B cell (primary cell): Measurements from ENCODE around the gene FCER2. TPM values are rescaled to one million over a fixed set of nuclear protein-coding genes. Genes with fewer than 3 reads are reported as not detected.

Source experiments
- ATAC-seq: fragments of 200-7000 bp; cut with Tn5 transposase; one replicate; pipeline ENCODE4 v1.10.0; 2021; ENCODE audit warnings: low read depth, mild to moderate bottlenecking, moderate number of reproducible peaks, moderate library complexity
- CTCF ChIA-PET: fragments of 350-600 bp; sonication (Branson Sonifier 250); formaldehyde crosslinking; loops from one replicate; lab custom pipeline; 2021; ENCODE audit warnings: antibody characterized with exemption, inconsistent platforms; lab: Charles Lee
- POLR2A ChIA-PET: fragments of 350-600 bp; sonication (Branson Sonifier 250); formaldehyde crosslinking; loops from one replicate; lab custom pipeline; 2021; ENCODE audit warnings: antibody characterized with exemption; lab: Charles Lee
- DNase-seq: peaks from one replicate; pipeline ENCODE4 v3.0.0; 2013
- H2AFZ ChIP-seq: 2 replicates; pipeline ENCODE4 v1.6.1; 2012; ENCODE audit warnings: mild to moderate bottlenecking, low read depth, low read length; ENCODE audit not compliant: insufficient read depth, poor library complexity, severe bottlenecking
- H3K27ac ChIP-seq, 2 donors: 1 replicate in 1 of 2; 2 replicates in 1 of 2; pipeline ENCODE4 v1.5.1; 2012 to 2013; ENCODE audit warnings: low read length in 2 of 2, mild to moderate bottlenecking in 2 of 2, moderate library complexity in 1 of 2
- H3K27me3 ChIP-seq, 4 experiments: fragments of 200-600 bp in 1 of 4; sonication (generic) in 1 of 4; replicated peaks in 1 of 4; 1 replicate in 2 of 4; 2 replicates in 2 of 4; pipeline versions ENCODE4 v1.6.1 to v1.7.0; 2013 to 2016; ENCODE audit warnings: low read length in 3 of 4, mild to moderate bottlenecking in 2 of 4, mixed read lengths in 1 of 4, moderate library complexity in 1 of 4; ENCODE audit not compliant: insufficient read depth in 4 of 4, control insufficient read depth in 3 of 4; ENCODE audit errors: control extremely low read depth in 1 of 4
- H3K36me3 ChIP-seq, 2 experiments: replicated peaks in 1 of 2; 1 replicate in 1 of 2; 2 replicates in 1 of 2; pipeline versions ENCODE4 v1.6.1 to v1.7.1; 2013; ENCODE audit warnings: low read length in 1 of 2; ENCODE audit not compliant: insufficient read depth in 2 of 2, control insufficient read depth in 1 of 2; ENCODE audit errors: control extremely low read depth in 1 of 2, extremely low read depth in 1 of 2
- H3K4me1 ChIP-seq, 2 donors: fragments of 200-600 bp in 1 of 2; sonication (generic) in 1 of 2; 1 replicate in 1 of 2; 2 replicates in 1 of 2; pipeline versions ENCODE4 v1.5.1 to v1.6.1; 2013 to 2017; ENCODE audit warnings: low read length in 2 of 2; ENCODE audit not compliant: control insufficient read depth in 2 of 2, insufficient read depth in 2 of 2
- H3K4me2 ChIP-seq: replicated peaks from 2 replicates; pipeline ENCODE3; 2012; ENCODE audit warnings: mild to moderate bottlenecking, low read depth, low read length; ENCODE audit not compliant: poor library complexity, severe bottlenecking
- H3K4me3 ChIP-seq, 5 experiments: fragments of 200-600 bp in 1 of 5; sonication (generic) in 1 of 5; 1 replicate in 3 of 5; 2 replicates in 2 of 5; pipeline versions ENCODE4 v1.5.1 to v1.7.0; 2011 to 2016; ENCODE audit warnings: low read length in 4 of 5, mild to moderate bottlenecking in 4 of 5, low read depth in 2 of 5, control low read depth in 1 of 5, moderate library complexity in 1 of 5; ENCODE audit not compliant: insufficient read depth in 1 of 5; ENCODE audit errors: control extremely low read depth in 1 of 5, extremely low read depth in 1 of 5
- H3K79me2 ChIP-seq: fragments of 200-600 bp; sonication (generic); one replicate; pipeline ENCODE4 v1.6.0; 2016; ENCODE audit warnings: low read length; ENCODE audit not compliant: control insufficient read depth, insufficient read depth
- H3K9ac ChIP-seq: fragments of 200-600 bp; sonication (generic); 2 replicates; pipeline ENCODE4 v1.6.1; 2017; ENCODE audit warnings: mild to moderate bottlenecking, low read length, moderate library complexity
- H3K9me3 ChIP-seq, 3 donors: one replicate each; pipeline versions ENCODE4 v1.6.1 to v1.7.1; 2013; ENCODE audit warnings: low read length in 2 of 3; ENCODE audit not compliant: control insufficient read depth in 2 of 3, insufficient read depth in 1 of 3; ENCODE audit errors: control extremely low read depth in 1 of 3
- H4K20me1 ChIP-seq: 2 replicates; pipeline ENCODE4 v1.6.0; 2012; ENCODE audit warnings: mild to moderate bottlenecking, low read length; ENCODE audit not compliant: insufficient read depth, control insufficient read depth, poor library complexity, severe bottlenecking
- H3K27ac Mint-ChIP-seq: one replicate; pipeline ENCODE4 v1.8.0; 2021; ENCODE audit warnings: mixed read lengths
- H3K27me3 Mint-ChIP-seq: one replicate; pipeline ENCODE4 v1.8.0; 2021; ENCODE audit warnings: mixed read lengths
- H3K4me1 Mint-ChIP-seq: one replicate; pipeline ENCODE4 v1.8.0; 2021; ENCODE audit warnings: mixed read lengths
- H3K4me3 Mint-ChIP-seq: one replicate; pipeline ENCODE4 v1.8.0; 2021; ENCODE audit warnings: mixed read lengths
- H3K9me3 Mint-ChIP-seq: one replicate; pipeline ENCODE4 v1.8.0; 2022; ENCODE audit warnings: mixed read lengths; ENCODE audit not compliant: insufficient read depth
- EZH2 ChIP-seq: IDR thresholded peaks from 2 replicates; pipeline ENCODE4 v1.6.1; 2012; ENCODE audit warnings: borderline replicate concordance, low read depth, mild to moderate bottlenecking, moderate library complexity, low read length; ENCODE audit not compliant: insufficient read depth, poor library complexity, severe bottlenecking
- WGBS: methylation state at CpG from one replicate; pipeline ENCODE4 v1.1.5; 2013; ENCODE audit warnings: missing lambda C conversion rate; ENCODE audit not compliant: insufficient coverage; 5-methylcytosine and 5-hydroxymethylcytosine counted together
- intact Hi-C: fragments of 100-400 bp; cut with micrococcal nuclease; formaldehyde crosslinking; loops from one replicate; pipeline ENCODE4 v1.10.0; 2022
- polyA plus RNA-seq: library from polyadenylated mRNA; depleted of rRNA; stranded (reverse); fragments of >200 nt; gene quantifications from 2 replicates; pipeline ENCODE4 v1.2.3, GENCODE V29; 2012
- total RNA-seq, 2 donors: library from RNA; stranded (reverse); fragments of 120-200 nt in 1 of 2; gene quantifications; 1 replicate in 1 of 2; 2 replicates in 1 of 2; pipeline versions ENCODE4 v1.2.3 to v1.2.4, GENCODE V29; 2013 to 2022
- TF ChIP-seq, protein P1 (sequence below): fragments of 200-600 bp; IDR thresholded peaks from one replicate; pipeline ENCODE4 v1.8.0; 2022; ENCODE audit warnings: antibody characterized with exemption, mild to moderate bottlenecking

FCER2 gene
- total and polyA plus RNA-seq, 2 donors (not counting 1 experiment from before 2014, with no cell fraction given): 17.1 to 419 TPM

DNA sequence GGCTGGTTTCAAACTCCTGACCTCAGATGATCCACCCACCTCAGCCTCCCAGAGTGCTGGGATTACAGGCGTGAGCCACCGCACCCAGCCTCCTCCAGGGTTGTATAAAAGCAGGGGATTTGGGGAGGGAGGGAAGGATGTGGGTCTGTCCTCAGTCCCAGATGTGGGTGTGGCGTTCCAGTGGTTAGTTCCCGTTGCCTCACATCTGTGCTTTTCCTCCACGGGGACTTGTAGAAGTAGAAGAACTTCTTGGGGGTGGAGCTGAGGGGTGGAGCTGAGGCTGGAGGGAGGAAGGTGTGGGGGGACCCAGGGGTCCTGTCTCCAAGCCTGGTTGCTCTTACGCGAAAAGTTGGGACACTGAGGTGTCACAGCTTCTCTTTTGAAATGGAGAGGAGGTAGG, 25.6 kb downstream of the FCER2 start:
- H3K27ac Mint-ChIP-seq: no peak overlapping the region
- H3K9me3 Mint-ChIP-seq: no peaks in the 10 kb centered on the region
- ATAC-seq (no peak), DNase-seq (peak; percentile 62)
- no peak overlapping the region for H3K27ac ChIP-seq
- peaks cover 0 to 12% (median 0%) of the 10 kb centered on the region in 3 donors for H3K9me3 ChIP-seq
- peaks cover 33 to 37% of the 10 kb centered on the region in 2 donors for H3K4me1 ChIP-seq
- H2AFZ ChIP-seq: no peak overlapping the region
- no peak for TF ChIP-seq EZH2
- peaks cover 45% of the 10 kb centered on the region for H3K4me1 Mint-ChIP-seq
- peak overlapping the region; percentile 43 for H3K9ac ChIP-seq
- H3K79me2 ChIP-seq: peaks cover 15% of the 10 kb centered on the region
- CTCF ChIA-PET: interaction anchor here (1.0 to 3.9 kb wide), 5 partner anchors 22 to 574 kb away, joined by 3 to 44 read pairs (median 4); no protein-coding TSS in a partner anchor
- peak overlapping the region; percentile 16 for H3K4me3 Mint-ChIP-seq
- peaks cover 33% of the 10 kb centered on the region for H3K27me3 Mint-ChIP-seq
- intact Hi-C loops: loop anchor here (5.0 kb wide), 1 partner anchor 579 kb away; no protein-coding TSS in a partner anchor
- 0% methylated on average over 5 of the region's 7 CpGs for WGBS
- peak overlapping the region in 1 of 5 experiments; percentile 20 for H3K4me3 ChIP-seq
- peak overlapping the region; percentile 75 for H3K4me2 ChIP-seq
- H3K27me3 ChIP-seq: peaks cover 0 to 43% (median 6%) of the 10 kb centered on the region in 4 experiments
- H4K20me1 ChIP-seq: peaks cover 4% of the 10 kb centered on the region
- H3K36me3 ChIP-seq: no peaks in the 10 kb centered on the region
- POLR2A ChIA-PET: interaction anchor here (1.2 kb wide), 1 partner anchor 150 kb away, joined by 3 read pairs; no protein-coding TSS in a partner anchor

DNA sequence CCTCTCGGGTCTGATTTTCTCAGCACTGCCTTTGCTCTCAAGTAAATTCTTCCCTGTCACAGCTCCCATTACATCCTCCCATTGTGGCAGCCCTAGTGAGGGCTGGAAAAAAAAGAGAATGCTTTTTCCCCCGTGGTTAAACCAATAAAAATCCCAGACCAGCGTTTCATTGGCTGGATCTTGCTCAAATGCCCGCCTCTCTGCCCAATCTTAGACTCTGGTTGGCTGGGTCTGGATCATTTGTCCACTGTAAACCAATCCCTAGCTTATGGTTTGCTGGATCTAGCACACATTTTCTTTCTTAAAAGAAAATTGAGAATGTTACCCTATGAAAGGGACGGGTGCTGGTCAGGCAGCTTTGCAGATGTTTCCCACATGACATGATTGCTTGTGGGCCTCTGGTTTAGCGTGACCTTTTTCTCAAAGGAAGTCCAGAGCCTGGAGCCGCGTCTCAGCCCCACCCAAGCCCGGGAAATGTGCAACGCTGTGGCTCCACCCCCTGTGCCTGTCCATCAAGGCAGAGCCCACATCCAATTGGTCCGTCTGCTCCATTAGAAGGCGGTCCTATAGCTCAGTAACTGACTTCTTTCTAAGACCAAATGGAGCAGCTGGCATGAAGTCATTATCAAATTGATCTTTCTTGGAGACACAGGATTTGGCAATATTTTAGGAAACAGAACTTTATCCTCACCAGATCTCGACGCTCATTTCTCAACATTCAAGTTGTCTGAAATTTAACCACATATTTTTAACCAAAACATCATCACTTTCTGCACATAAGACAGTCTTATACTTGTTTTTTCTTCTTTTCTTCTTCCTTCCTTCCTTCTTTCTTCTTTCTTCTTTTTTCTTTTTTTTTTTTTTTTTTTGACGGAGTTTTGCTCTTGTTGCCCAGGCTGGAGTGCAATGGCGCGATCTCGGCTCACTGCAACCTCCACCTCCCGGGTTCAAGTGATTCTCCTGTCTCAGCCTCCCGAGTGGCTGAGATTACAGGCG, 27.6 kb downstream of the FCER2 start:
- no peak overlapping the region for H3K9ac ChIP-seq
- ChIA-PET CTCF (interaction anchor here (0.7 to 1.1 kb wide), 4 partner anchors 16 to 126 kb away, joined by 3 to 7 read pairs (median 4); no protein-coding TSS in a partner anchor), POLR2A (interaction anchor here (0.6 kb wide), 1 partner anchor 134 kb away, joined by 3 read pairs; no protein-coding TSS in a partner anchor)
- ATAC-seq: no peak
- 48% methylated on average over 10 of the region's 21 CpGs for WGBS
- H3K4me2 ChIP-seq: no peak overlapping the region
- H3K4me1 ChIP-seq: peaks cover 29 to 33% of the 10 kb centered on the region in 2 donors
- H3K27me3 Mint-ChIP-seq: peaks cover 45% of the 10 kb centered on the region
- TF ChIP-seq, protein P1, sequence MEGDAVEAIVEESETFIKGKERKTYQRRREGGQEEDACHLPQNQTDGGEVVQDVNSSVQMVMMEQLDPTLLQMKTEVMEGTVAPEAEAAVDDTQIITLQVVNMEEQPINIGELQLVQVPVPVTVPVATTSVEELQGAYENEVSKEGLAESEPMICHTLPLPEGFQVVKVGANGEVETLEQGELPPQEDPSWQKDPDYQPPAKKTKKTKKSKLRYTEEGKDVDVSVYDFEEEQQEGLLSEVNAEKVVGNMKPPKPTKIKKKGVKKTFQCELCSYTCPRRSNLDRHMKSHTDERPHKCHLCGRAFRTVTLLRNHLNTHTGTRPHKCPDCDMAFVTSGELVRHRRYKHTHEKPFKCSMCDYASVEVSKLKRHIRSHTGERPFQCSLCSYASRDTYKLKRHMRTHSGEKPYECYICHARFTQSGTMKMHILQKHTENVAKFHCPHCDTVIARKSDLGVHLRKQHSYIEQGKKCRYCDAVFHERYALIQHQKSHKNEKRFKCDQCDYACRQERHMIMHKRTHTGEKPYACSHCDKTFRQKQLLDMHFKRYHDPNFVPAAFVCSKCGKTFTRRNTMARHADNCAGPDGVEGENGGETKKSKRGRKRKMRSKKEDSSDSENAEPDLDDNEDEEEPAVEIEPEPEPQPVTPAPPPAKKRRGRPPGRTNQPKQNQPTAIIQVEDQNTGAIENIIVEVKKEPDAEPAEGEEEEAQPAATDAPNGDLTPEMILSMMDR: no peak
- TF ChIP-seq EZH2: no peak
- no peaks in the 10 kb centered on the region for H3K36me3 ChIP-seq
- H2AFZ ChIP-seq: no peak overlapping the region
- peaks cover 0 to 12% (median 0%) of the 10 kb centered on the region in 3 donors for H3K9me3 ChIP-seq
- intact Hi-C loops: loop anchor here (5.0 kb wide), 1 partner anchor 577 kb away; no protein-coding TSS in a partner anchor
- no peak overlapping the region for H3K27ac Mint-ChIP-seq
- H3K27ac ChIP-seq: no peak overlapping the region
- no peak overlapping the region for H3K4me3 Mint-ChIP-seq
- H3K27me3 ChIP-seq: peaks cover 0 to 57% (median 13%) of the 10 kb centered on the region in 4 experiments
- H3K79me2 ChIP-seq: no peaks in the 10 kb centered on the region
- DNase-seq: no peak
- H4K20me1 ChIP-seq: no peaks in the 10 kb centered on the region
- H3K4me1 Mint-ChIP-seq: peaks cover 39% of the 10 kb centered on the region
- H3K4me3 ChIP-seq: no peak overlapping the region
- no peaks in the 10 kb centered on the region for H3K9me3 Mint-ChIP-seq
